Mesothelial cell of epicardium (in vitro differentiated cells): Measurements from ENCODE around the gene ACOT9. TPM values are rescaled to one million over a fixed set of nuclear protein-coding genes. Genes with fewer than 3 reads are reported as not detected.

Experiments
- DNase-seq, 2 experiments: peaks; one replicate each; pipeline ENCODE4 v3.0.0; 2021; ENCODE audit warnings: low spot score in 2 of 2; ENCODE audit not compliant: unreplicated experiment in 2 of 2
- H3K27ac Mint-ChIP-seq: 2 replicates; pipeline ENCODE4 v1.8.0; 2021; ENCODE audit warnings: mixed read lengths
- H3K27me3 Mint-ChIP-seq: 2 replicates; pipeline ENCODE4 v1.8.0; 2021; ENCODE audit warnings: low read depth, mixed read lengths
- H3K36me3 Mint-ChIP-seq: 2 replicates; pipeline ENCODE4 v1.8.0; 2021; ENCODE audit warnings: mixed read lengths
- H3K4me1 Mint-ChIP-seq: 2 replicates; pipeline ENCODE4 v1.8.0; 2021; ENCODE audit warnings: mixed read lengths
- H3K4me3 Mint-ChIP-seq: 2 replicates; pipeline ENCODE4 v1.8.0; 2021; ENCODE audit warnings: mild to moderate bottlenecking, moderate library complexity, mixed read lengths
- H3K9me3 Mint-ChIP-seq: 2 replicates; pipeline ENCODE4 v1.8.0; 2021; ENCODE audit warnings: mixed read lengths
- CTCF ChIP-seq: fragments of 200-600 bp; sonication (generic); IDR thresholded peaks from one replicate; pipeline ENCODE4 v1.5.0; 2021; ENCODE audit warnings: antibody characterized with exemption; ENCODE audit not compliant: unreplicated experiment
- total RNA-seq: library from RNA; stranded (reverse); gene quantifications from 3 replicates; pipeline ENCODE4 v1.2.1, GENCODE V29; 2021

Gene ACOT9
- total RNA-seq, 1 donor from 2014 or later, result 32.7 TPM

GRCh38 chrX:23731951-23732350, 11.1 kb downstream of the ACOT9 start:
- Mint-ChIP-seq H3K4me3 (no peak overlapping the region), H3K36me3 (peaks cover 17% of the 10 kb centered on the region), H3K27ac (no peak overlapping the region), H3K9me3 (peaks cover 6% of the 10 kb centered on the region), H3K27me3 (no peaks in the 10 kb centered on the region), H3K4me1 (peaks cover 4% of the 10 kb centered on the region)
- no peak for DNase-seq
- no peak for TF ChIP-seq CTCF

GRCh38 chrX:23729214-23729613, 13.9 kb downstream of the ACOT9 start:
- Mint-ChIP-seq H3K4me3 (no peak overlapping the region), H3K4me1 (no peaks in the 10 kb centered on the region), H3K36me3 (peaks cover 17% of the 10 kb centered on the region), H3K9me3 (peaks cover 6% of the 10 kb centered on the region), H3K27me3 (no peaks in the 10 kb centered on the region), H3K27ac (no peak overlapping the region)
- no peak for DNase-seq
- no peak for TF ChIP-seq CTCF

GRCh38 chrX:23727206-23727605, 15.9 kb downstream of the ACOT9 start:
- TF ChIP-seq CTCF, result no peak
- no peaks in the 10 kb centered on the region for H3K4me1 Mint-ChIP-seq
- H3K4me3 Mint-ChIP-seq, result no peak overlapping the region
- H3K27ac Mint-ChIP-seq, result no peak overlapping the region
- no peaks in the 10 kb centered on the region for H3K27me3 Mint-ChIP-seq
- no peak for DNase-seq
- H3K9me3 Mint-ChIP-seq, result peaks cover 5% of the 10 kb centered on the region
- H3K36me3 Mint-ChIP-seq, result peaks cover 15% of the 10 kb centered on the region

GRCh38 chrX:23726191-23726590, 16.9 kb downstream of the ACOT9 start:
- H3K4me1 Mint-ChIP-seq, result no peaks in the 10 kb centered on the region
- no peak overlapping the region for H3K4me3 Mint-ChIP-seq
- DNase-seq, result no peak
- H3K27me3 Mint-ChIP-seq, result no peaks in the 10 kb centered on the region
- no peak overlapping the region for H3K27ac Mint-ChIP-seq
- no peak for TF ChIP-seq CTCF
- H3K9me3 Mint-ChIP-seq, result no peaks in the 10 kb centered on the region
- H3K36me3 Mint-ChIP-seq, result peaks cover 9% of the 10 kb centered on the region

- H3K4me1 Mint-ChIP-seq, result no peaks in the 10 kb centered on the region
- no peak overlapping the region for H3K4me3 Mint-ChIP-seq
- no peak overlapping the region for H3K27ac Mint-ChIP-seq
- DNase-seq, result no peak
- no peak for TF ChIP-seq CTCF
- H3K36me3 Mint-ChIP-seq, result peaks cover 10% of the 10 kb centered on the region
- H3K27me3 Mint-ChIP-seq, result no peaks in the 10 kb centered on the region
- no peaks in the 10 kb centered on the region for H3K9me3 Mint-ChIP-seq
These were observed 22.9 kb downstream of the ACOT9 start for GRCh38 chrX:23720117-23720677.

GRCh38 chrX:23705235-23705634, 37.8 kb downstream of the ACOT9 start:
- H3K4me1 Mint-ChIP-seq, result no peaks in the 10 kb centered on the region
- DNase-seq, result no peak
- no peaks in the 10 kb centered on the region for H3K9me3 Mint-ChIP-seq
- TF ChIP-seq CTCF, result no peak
- peaks cover 13% of the 10 kb centered on the region for H3K36me3 Mint-ChIP-seq
- no peaks in the 10 kb centered on the region for H3K27me3 Mint-ChIP-seq
- H3K27ac Mint-ChIP-seq, result no peak overlapping the region
- H3K4me3 Mint-ChIP-seq, result no peak overlapping the region
